GM10266 (cell line): ENCODE measurements around the gene AFF3.

Experiments
- DNase-seq: peaks from one replicate; pipeline ENCODE4 v3.0.0; 2012; ENCODE audit errors: extremely low spot score
- CTCF ChIP-seq: IDR thresholded peaks from 2 replicates; pipeline ENCODE4 v1.5.1; 2012; ENCODE audit warnings: mild to moderate bottlenecking, low read depth; ENCODE audit not compliant: control insufficient read depth, insufficient read depth; ENCODE audit errors: missing control alignments

The AFF3 gene

GRCh38 chr2:99806758-99807157, 335.6 kb downstream of the AFF3 start:
- DNase-seq: no peak
- TF ChIP-seq CTCF: no peak

- no peak for TF ChIP-seq CTCF
Observed at GRCh38 chr2:99805930-99806476, 336.4 kb downstream of the AFF3 start.

GRCh38 chr2:99803846-99804245, 338.5 kb downstream of the AFF3 start:
- TF ChIP-seq CTCF: no peak
- no peak for DNase-seq

More at GRCh38 chr2:99805930-99806476, 336.4 kb downstream of the AFF3 start:
- DNase-seq: no peak

GRCh38 chr2:99802734-99803133, 339.7 kb downstream of the AFF3 start:
- no peak for TF ChIP-seq CTCF
- DNase-seq: no peak

GRCh38 chr2:99801327-99801901, 341.0 kb downstream of the AFF3 start:
- DNase-seq: no peak
- no peak for TF ChIP-seq CTCF

GRCh38 chr2:99797475-99797874, 344.9 kb downstream of the AFF3 start:
- no peak for DNase-seq
- TF ChIP-seq CTCF: no peak

- TF ChIP-seq CTCF: no peak
Observed at GRCh38 chr2:99794414-99794813, 348.0 kb downstream of the AFF3 start.

More at GRCh38 chr2:99794414-99794813, 348.0 kb downstream of the AFF3 start:
- no peak for DNase-seq
